Activated CD4-positive, alpha-beta T cell treated with anti-CD3 and anti-CD28 coated beads, Interleukin-2, amount 10 ng/mL, durations not matched to agents 24 days and 14 days (primary cell): ENCODE data around the gene PDE2A. TPM values are rescaled to one million over a fixed set of nuclear protein-coding genes. Genes with fewer than 3 reads are reported as not detected.

Source experiments
- DNase-seq: peaks from one replicate; pipeline ENCODE4 v3.0.0; 2022
- H3K27ac Mint-ChIP-seq: one replicate; pipeline ENCODE4 v1.8.0; 2022; ENCODE audit warnings: mild to moderate bottlenecking, mixed read lengths
- H3K27me3 Mint-ChIP-seq: one replicate; pipeline ENCODE4 v1.8.0; 2022; ENCODE audit warnings: mixed read lengths
- H3K36me3 Mint-ChIP-seq: one replicate; pipeline ENCODE4 v1.8.0; 2022; ENCODE audit warnings: low read depth, mild to moderate bottlenecking, mixed read lengths
- H3K4me1 Mint-ChIP-seq: one replicate; pipeline ENCODE4 v1.8.0; 2021; ENCODE audit warnings: mixed read lengths
- H3K4me3 Mint-ChIP-seq: one replicate; pipeline ENCODE4 v1.8.0; 2022; ENCODE audit warnings: mild to moderate bottlenecking, moderate library complexity, mixed read lengths
- H3K9me3 Mint-ChIP-seq: one replicate; pipeline ENCODE4 v1.8.0; 2021; ENCODE audit warnings: mixed read lengths
- intact Hi-C: fragments of 100-400 bp; cut with micrococcal nuclease; formaldehyde crosslinking; loops from one replicate; pipeline ENCODE4 v1.15.1; 2023
- total RNA-seq: library from RNA; stranded (reverse); gene quantifications from 2 replicates; pipeline ENCODE4 v1.2.3, GENCODE V29; 2022

PDE2A gene
- total RNA-seq, 1 donor from 2014 or later: 0.33 TPM

GRCh38 chr11:72637926-72638325, 36.3 kb downstream of the PDE2A start:
- H3K36me3 Mint-ChIP-seq: no peaks in the 10 kb centered on the region
- H3K4me3 Mint-ChIP-seq: no peak overlapping the region
- intact Hi-C loops: no loop called here
- no peak for DNase-seq
- H3K4me1 Mint-ChIP-seq: no peaks in the 10 kb centered on the region
- H3K27me3 Mint-ChIP-seq: peaks cover 11% of the 10 kb centered on the region
- H3K27ac Mint-ChIP-seq: no peak overlapping the region
- H3K9me3 Mint-ChIP-seq: no peaks in the 10 kb centered on the region

GRCh38 chr11:72637198-72637597, 37.0 kb downstream of the PDE2A start:
- intact Hi-C loops: no loop called here
- no peak overlapping the region for H3K27ac Mint-ChIP-seq
- no peak overlapping the region for H3K4me3 Mint-ChIP-seq
- H3K36me3 Mint-ChIP-seq: no peaks in the 10 kb centered on the region
- no peaks in the 10 kb centered on the region for H3K9me3 Mint-ChIP-seq
- peaks cover 11% of the 10 kb centered on the region for H3K27me3 Mint-ChIP-seq
- no peak for DNase-seq
- no peaks in the 10 kb centered on the region for H3K4me1 Mint-ChIP-seq

GRCh38 chr11:72636376-72636775, 37.8 kb downstream of the PDE2A start:
- Mint-ChIP-seq H3K36me3 (no peaks in the 10 kb centered on the region), H3K27me3 (peaks cover 11% of the 10 kb centered on the region), H3K4me1 (no peaks in the 10 kb centered on the region), H3K9me3 (no peaks in the 10 kb centered on the region), H3K27ac (no peak overlapping the region), H3K4me3 (no peak overlapping the region)
- intact Hi-C loops: no loop called here
- no peak for DNase-seq

GRCh38 chr11:72635933-72636332, 38.3 kb downstream of the PDE2A start:
- peaks cover 11% of the 10 kb centered on the region for H3K27me3 Mint-ChIP-seq
- no peak overlapping the region for H3K4me3 Mint-ChIP-seq
- no peak for DNase-seq
- H3K4me1 Mint-ChIP-seq: no peaks in the 10 kb centered on the region
- intact Hi-C loops: no loop called here
- H3K36me3 Mint-ChIP-seq: no peaks in the 10 kb centered on the region
- no peaks in the 10 kb centered on the region for H3K9me3 Mint-ChIP-seq
- H3K27ac Mint-ChIP-seq: no peak overlapping the region

DNA sequence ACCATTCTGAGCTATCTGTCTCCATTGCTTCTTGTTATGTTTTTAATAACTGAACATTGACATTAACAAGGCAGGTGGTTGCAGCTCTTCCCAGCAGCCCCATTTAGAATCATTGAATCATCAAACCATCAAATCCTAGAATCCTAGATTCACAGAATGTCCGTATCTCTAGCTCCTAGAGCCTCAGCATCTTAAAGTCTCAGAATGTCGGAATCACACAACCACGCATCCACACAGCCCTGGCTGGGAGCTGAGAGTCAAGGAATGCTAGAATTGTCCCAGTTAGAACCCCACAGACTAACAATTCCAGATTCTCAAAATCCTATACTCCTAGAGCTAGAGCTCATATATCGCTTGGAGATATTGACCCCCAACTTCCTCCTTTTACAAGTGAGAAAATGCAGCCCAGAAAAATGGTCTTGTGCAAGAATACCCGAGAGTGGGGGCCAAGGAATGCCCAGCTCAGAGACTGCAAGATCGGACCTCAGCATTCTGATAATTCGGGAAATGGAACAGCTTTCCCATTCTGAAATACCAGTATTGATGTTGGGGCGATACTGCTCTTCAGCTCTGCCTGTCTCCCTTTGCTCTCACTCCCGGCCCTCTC, 38.8 kb downstream of the PDE2A start:
- Mint-ChIP-seq H3K27ac (no peak overlapping the region), H3K9me3 (no peaks in the 10 kb centered on the region), H3K4me1 (no peaks in the 10 kb centered on the region), H3K27me3 (peaks cover 13% of the 10 kb centered on the region), H3K36me3 (no peaks in the 10 kb centered on the region), H3K4me3 (no peak overlapping the region)
- DNase-seq: no peak
- intact Hi-C loops: no loop called here

DNA sequence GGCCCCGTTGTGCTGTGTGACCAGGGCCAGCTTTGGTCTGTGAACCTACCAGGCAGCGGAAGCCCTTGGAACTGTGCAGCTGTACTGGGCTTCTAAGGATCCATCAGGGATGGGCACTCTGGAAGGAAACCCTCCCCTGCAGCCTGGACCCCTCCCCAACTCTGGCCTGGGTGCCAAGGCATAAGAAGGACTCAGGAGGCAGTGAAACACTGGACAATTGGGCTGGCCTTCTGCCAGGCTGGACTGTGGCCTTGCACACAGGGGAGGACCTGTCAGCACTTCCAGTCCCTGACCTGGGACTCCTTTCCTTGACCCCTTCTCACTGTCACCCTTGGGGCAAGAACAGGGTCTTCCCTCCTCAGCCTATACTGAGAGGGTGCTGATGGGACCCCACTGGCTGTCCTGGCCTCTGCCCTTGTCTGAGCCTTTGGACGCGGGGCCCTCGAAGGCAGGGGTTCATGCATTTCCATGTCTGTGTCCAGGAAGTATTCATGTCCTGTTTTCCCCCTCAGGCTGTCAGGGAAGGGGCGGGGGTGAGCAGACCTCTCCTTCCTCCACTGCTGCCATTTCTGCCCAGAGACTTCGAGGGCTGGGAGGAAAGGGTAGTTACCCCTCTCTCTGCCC, 39.6 kb downstream of the PDE2A start:
- no peak overlapping the region for H3K4me3 Mint-ChIP-seq
- no peaks in the 10 kb centered on the region for H3K4me1 Mint-ChIP-seq
- H3K9me3 Mint-ChIP-seq: no peaks in the 10 kb centered on the region
- H3K36me3 Mint-ChIP-seq: no peaks in the 10 kb centered on the region
- intact Hi-C loops: no loop called here
- no peak overlapping the region for H3K27ac Mint-ChIP-seq
- H3K27me3 Mint-ChIP-seq: peaks cover 13% of the 10 kb centered on the region
- DNase-seq: no peak

- Mint-ChIP-seq H3K9me3 (no peaks in the 10 kb centered on the region), H3K36me3 (no peaks in the 10 kb centered on the region), H3K4me3 (no peak overlapping the region), H3K27ac (no peak overlapping the region), H3K4me1 (no peaks in the 10 kb centered on the region), H3K27me3 (peaks cover 13% of the 10 kb centered on the region)
- intact Hi-C loops: no loop called here
- DNase-seq: no peak
Observed at GRCh38 chr11:72634016-72634415, 40.2 kb downstream of the PDE2A start.

DNA sequence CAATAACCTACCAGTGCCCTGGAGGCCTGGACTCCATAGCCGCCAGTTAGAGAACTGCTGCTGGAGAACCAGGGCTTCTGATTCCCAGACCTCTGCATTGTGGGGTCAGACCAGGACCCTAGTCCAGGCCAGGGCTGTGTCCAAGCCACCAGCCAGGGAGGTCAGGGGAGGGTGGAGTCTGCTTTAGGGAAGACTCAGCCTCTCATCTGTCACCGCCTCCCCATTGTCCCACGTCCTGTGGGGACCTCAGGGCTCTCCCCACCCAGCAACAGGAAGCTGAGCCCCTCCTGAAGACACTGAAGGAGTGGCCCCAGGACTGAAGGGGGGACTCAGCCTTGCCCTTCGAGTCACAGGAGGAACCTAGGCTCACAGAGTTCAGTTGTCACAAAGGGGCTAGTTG, 41.2 kb downstream of the PDE2A start:
- H3K4me3 Mint-ChIP-seq: no peak overlapping the region
- H3K36me3 Mint-ChIP-seq: no peaks in the 10 kb centered on the region
- intact Hi-C loops: no loop called here
- no peak overlapping the region for H3K27ac Mint-ChIP-seq
- no peaks in the 10 kb centered on the region for H3K4me1 Mint-ChIP-seq
- no peak for DNase-seq
- H3K27me3 Mint-ChIP-seq: peaks cover 13% of the 10 kb centered on the region
- no peaks in the 10 kb centered on the region for H3K9me3 Mint-ChIP-seq

GRCh38 chr11:72631806-72632731, 42.2 kb downstream of the PDE2A start:
- no peaks in the 10 kb centered on the region for H3K9me3 Mint-ChIP-seq
- H3K36me3 Mint-ChIP-seq: no peaks in the 10 kb centered on the region
- DNase-seq: no peak
- peaks cover 13% of the 10 kb centered on the region for H3K27me3 Mint-ChIP-seq
- no peaks in the 10 kb centered on the region for H3K4me1 Mint-ChIP-seq
- no peak overlapping the region for H3K27ac Mint-ChIP-seq
- intact Hi-C loops: no loop called here
- no peak overlapping the region for H3K4me3 Mint-ChIP-seq

DNA sequence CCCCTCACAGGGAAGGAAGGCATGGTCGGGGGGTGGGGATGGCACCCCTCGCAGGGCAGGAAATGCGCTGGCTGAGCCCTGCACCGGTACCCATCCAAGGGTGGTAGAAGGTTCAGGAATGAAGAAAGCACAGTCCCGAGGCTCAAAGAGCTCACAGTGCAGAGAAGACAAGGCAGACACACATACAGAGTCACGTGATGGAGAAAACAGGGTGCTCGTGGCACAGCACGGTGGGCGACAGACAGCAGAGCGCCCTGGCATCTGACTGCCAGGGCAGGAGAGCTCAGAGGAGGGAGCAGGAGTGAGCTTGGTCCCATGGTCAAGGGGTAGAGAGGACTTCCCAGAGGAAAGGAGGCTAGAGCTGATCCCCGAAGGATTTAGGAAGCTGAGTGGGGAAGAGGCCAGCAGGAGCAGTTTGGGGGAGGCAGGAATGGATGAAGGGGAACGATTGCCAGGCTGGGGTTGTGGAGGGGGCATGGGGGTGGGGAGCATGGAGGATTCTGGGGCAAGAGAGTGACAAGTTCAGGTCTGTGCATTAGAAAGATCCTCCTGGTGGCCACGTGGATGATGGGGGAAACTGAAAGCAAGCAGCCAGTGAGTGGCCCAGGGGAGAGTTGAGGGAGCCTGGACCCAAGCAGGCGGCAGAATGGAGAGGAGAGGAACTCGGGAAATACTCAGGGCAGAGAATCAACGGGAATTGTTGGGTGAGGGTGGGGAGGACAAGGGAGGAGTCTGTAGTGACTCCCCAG, 43.9 kb downstream of the PDE2A start:
- Mint-ChIP-seq H3K27ac (no peak overlapping the region), H3K4me3 (no peak overlapping the region), H3K4me1 (no peaks in the 10 kb centered on the region), H3K36me3 (no peaks in the 10 kb centered on the region), H3K9me3 (no peaks in the 10 kb centered on the region), H3K27me3 (peaks cover 4% of the 10 kb centered on the region)
- no peak for DNase-seq
- intact Hi-C loops: no loop called here

DNA sequence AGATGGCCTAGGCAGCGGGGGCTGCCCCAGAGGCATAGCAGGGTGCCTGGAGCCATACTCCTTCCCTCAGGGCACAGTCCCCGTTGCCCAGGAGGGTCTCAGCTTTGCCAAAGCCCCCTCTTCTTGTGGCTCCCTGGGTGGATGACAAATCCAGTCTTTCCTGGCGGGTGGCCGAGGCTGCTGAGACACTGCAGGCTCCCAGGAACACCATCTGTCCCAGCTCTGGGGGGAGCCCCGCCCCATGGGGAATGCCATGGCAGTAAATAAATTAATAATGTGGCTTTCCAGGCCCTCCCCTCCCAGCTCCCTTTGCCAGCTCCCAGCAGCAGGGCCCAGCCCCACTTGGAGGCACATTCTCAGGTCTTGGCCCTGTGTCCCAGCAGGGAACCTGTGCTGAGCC, 45.0 kb downstream of the PDE2A start:
- Mint-ChIP-seq H3K27ac (no peak overlapping the region), H3K4me3 (no peak overlapping the region), H3K36me3 (no peaks in the 10 kb centered on the region), H3K27me3 (peaks cover 3% of the 10 kb centered on the region), H3K4me1 (no peaks in the 10 kb centered on the region), H3K9me3 (no peaks in the 10 kb centered on the region)
- no peak for DNase-seq
- intact Hi-C loops: no loop called here

- no peak overlapping the region for H3K4me3 Mint-ChIP-seq
- H3K9me3 Mint-ChIP-seq: no peaks in the 10 kb centered on the region
- DNase-seq: no peak
- no peaks in the 10 kb centered on the region for H3K4me1 Mint-ChIP-seq
- H3K36me3 Mint-ChIP-seq: no peaks in the 10 kb centered on the region
- intact Hi-C loops: no loop called here
- peaks cover 3% of the 10 kb centered on the region for H3K27me3 Mint-ChIP-seq
- no peak overlapping the region for H3K27ac Mint-ChIP-seq
Observed at GRCh38 chr11:72627594-72628281, 46.5 kb downstream of the PDE2A start.

GRCh38 chr11:72626414-72626936, 47.7 kb downstream of the PDE2A start:
- H3K27me3 Mint-ChIP-seq: peaks cover 3% of the 10 kb centered on the region
- no peak overlapping the region for H3K4me3 Mint-ChIP-seq
- no peaks in the 10 kb centered on the region for H3K36me3 Mint-ChIP-seq
- peaks cover 10% of the 10 kb centered on the region for H3K4me1 Mint-ChIP-seq
- H3K9me3 Mint-ChIP-seq: no peaks in the 10 kb centered on the region
- no peak for DNase-seq
- intact Hi-C loops: no loop called here
- H3K27ac Mint-ChIP-seq: no peak overlapping the region
